Loucy (cell line): ENCODE results near the gene RPS6KB1.
"Not testable (repeated sequence)": the region's sequence is repeated elsewhere in the genome, so short reads cannot be mapped to it uniquely, and the experiment has no call there.

ENCODE experiments used
- H2AFZ ChIP-seq: fragments of 200-600 bp; sonication (generic); 2 replicates; pipeline ENCODE4 v1.6.0; 2016; ENCODE audit warnings: antibody characterized with exemption, mild to moderate bottlenecking, low read length, moderate library complexity
- H3F3A ChIP-seq: fragments of 200-600 bp; 2 replicates; pipeline ENCODE4 v1.6.0; 2016; ENCODE audit warnings: antibody characterized with exemption, low read depth, mild to moderate bottlenecking
- H3K27me3 ChIP-seq: fragments of 200-600 bp; sonication (generic); 2 replicates; pipeline ENCODE4 v1.6.1; 2014; ENCODE audit warnings: low read length, mild to moderate bottlenecking; ENCODE audit not compliant: insufficient read depth, poor library complexity, severe bottlenecking
- H3K36me3 ChIP-seq: fragments of 200-600 bp; sonication (generic); 2 replicates; pipeline ENCODE4 v1.6.1; 2016; ENCODE audit warnings: low read length; ENCODE audit not compliant: insufficient read depth
- H3K4me1 ChIP-seq: fragments of 200-600 bp; sonication (generic); 2 replicates; pipeline ENCODE4 v1.5.1; 2014; ENCODE audit warnings: low read length, mild to moderate bottlenecking; ENCODE audit not compliant: insufficient read depth, poor library complexity, severe bottlenecking
- H3K4me2 ChIP-seq: fragments of 200-600 bp; sonication (generic); 2 replicates; pipeline ENCODE4 v1.6.0; 2014; ENCODE audit warnings: antibody characterized with exemption, low read length, low read depth, mild to moderate bottlenecking; ENCODE audit not compliant: poor library complexity, severe bottlenecking
- H3K4me3 ChIP-seq: fragments of 200-600 bp; sonication (generic); 2 replicates; pipeline ENCODE4 v1.5.1; 2014; ENCODE audit warnings: low read length, mild to moderate bottlenecking, mixed read lengths; ENCODE audit not compliant: poor library complexity, severe bottlenecking
- H3K79me2 ChIP-seq: fragments of 200-600 bp; sonication (generic); 2 replicates; pipeline ENCODE4 v1.6.1; 2014; ENCODE audit warnings: low read length; ENCODE audit not compliant: insufficient read depth
- H3K9ac ChIP-seq: fragments of 200-600 bp; sonication (generic); 2 replicates; pipeline ENCODE4 v1.6.0; 2014; ENCODE audit warnings: mild to moderate bottlenecking, low read depth, low read length, moderate library complexity; ENCODE audit not compliant: poor library complexity, severe bottlenecking
- H3K9me2 ChIP-seq: fragments of 200-600 bp; sonication (generic); replicated peaks from 2 replicates; pipeline ENCODE4 v1.6.1; 2016; ENCODE audit warnings: low read depth, low read length, mixed read lengths
- H3K9me3 ChIP-seq: fragments of 200-600 bp; sonication (generic); 2 replicates; pipeline ENCODE4 v1.6.1; 2014; ENCODE audit warnings: mild to moderate bottlenecking, antibody characterized with exemption, low read length, low read depth; ENCODE audit not compliant: insufficient read depth
- H4K20me1 ChIP-seq: fragments of 200-600 bp; sonication (generic); 2 replicates; pipeline ENCODE4 v1.6.0; 2014; ENCODE audit warnings: antibody characterized with exemption, low read length, mild to moderate bottlenecking; ENCODE audit not compliant: insufficient read depth, poor library complexity, severe bottlenecking
- CTCF ChIP-seq: fragments of 200-600 bp; sonication (generic); conservative IDR thresholded peaks from 2 replicates; pipeline ENCODE4 v1.5.1; 2014; ENCODE audit warnings: mild to moderate bottlenecking, antibody characterized with exemption, low read length
- EZH2phosphoT487 ChIP-seq: fragments of 200-600 bp; IDR thresholded peaks from 2 replicates; pipeline ENCODE4 v1.6.1; 2018; ENCODE audit warnings: antibody characterized with exemption, mild to moderate bottlenecking, moderate library complexity, borderline replicate concordance

Gene RPS6KB1

GRCh38 chr17:59950049-59950448 is 57.1 kb downstream of the RPS6KB1 start:
- H3K4me3 ChIP-seq, result no peak overlapping the region
- H3F3A ChIP-seq, result no peaks in the 10 kb centered on the region
- H3K4me1 ChIP-seq, result no peaks in the 10 kb centered on the region
- H2AFZ ChIP-seq, result no peak overlapping the region
- TF ChIP-seq CTCF, result no peak
- no peak for TF ChIP-seq EZH2phosphoT487
- H3K9me3 ChIP-seq, result no peaks in the 10 kb centered on the region
- no peaks in the 10 kb centered on the region for H4K20me1 ChIP-seq
- no peak overlapping the region for H3K4me2 ChIP-seq
- H3K36me3 ChIP-seq, result peaks cover 35% of the 10 kb centered on the region; the same call in 1 of the 2 replicates
- H3K79me2 ChIP-seq, result no peaks in the 10 kb centered on the region
- no peaks in the 10 kb centered on the region for H3K27me3 ChIP-seq
- H3K9ac ChIP-seq, result no peak overlapping the region
- no peaks in the 10 kb centered on the region for H3K9me2 ChIP-seq

GRCh38 chr17:59954856-59955255 is 61.9 kb downstream of the RPS6KB1 start:
- H3K36me3 ChIP-seq, result no peaks in the 10 kb centered on the region
- H3K27me3 ChIP-seq, result no peaks in the 10 kb centered on the region
- H3F3A ChIP-seq, result no peaks in the 10 kb centered on the region
- H3K4me3 ChIP-seq, result no peak overlapping the region
- H4K20me1 ChIP-seq, result no peaks in the 10 kb centered on the region
- H3K9me3 ChIP-seq, result no peaks in the 10 kb centered on the region
- no peaks in the 10 kb centered on the region for H3K4me1 ChIP-seq
- TF ChIP-seq EZH2phosphoT487, result no peak
- TF ChIP-seq CTCF, result no peak
- no peak overlapping the region for H3K4me2 ChIP-seq
- H3K9ac ChIP-seq, result no peak overlapping the region
- H3K9me2 ChIP-seq, result no peaks in the 10 kb centered on the region
- H3K79me2 ChIP-seq, result no peaks in the 10 kb centered on the region
- H2AFZ ChIP-seq, result no peak overlapping the region

GRCh38 chr17:59959574-59959973 is 66.7 kb downstream of the RPS6KB1 start:
- H3K79me2 ChIP-seq, result peaks cover 14% of the 10 kb centered on the region; the same call in 1 of the 2 replicates
- H3K27me3 ChIP-seq, H3K4me3 ChIP-seq, H3F3A ChIP-seq, H4K20me1 ChIP-seq, H3K9me3 ChIP-seq, H3K9me2 ChIP-seq, H3K36me3 ChIP-seq, H2AFZ ChIP-seq, H3K4me2 ChIP-seq, H3K9ac ChIP-seq: not testable (repeated sequence)
- H3K4me1 ChIP-seq, result peaks cover 18% of the 10 kb centered on the region

GRCh38 chr17:59962739-59963318 is 69.9 kb downstream of the RPS6KB1 start:
- Histone ChIP-seq H3K4me2 (peak overlapping the region; percentile 89), H3K79me2 (peaks cover 14% of the 10 kb centered on the region; the same call in 1 of the 2 replicates), H3K36me3 (no peaks in the 10 kb centered on the region), H3K4me3 (peak overlapping the region; percentile 83), H2AFZ (no peak overlapping the region), H3K4me1 (peaks cover 18% of the 10 kb centered on the region), H3F3A (no peaks in the 10 kb centered on the region), H3K27me3 (no peaks in the 10 kb centered on the region), H3K9ac (peak overlapping the region; percentile 75), H3K9me2 (no peaks in the 10 kb centered on the region), H4K20me1 (no peaks in the 10 kb centered on the region), H3K9me3 (no peaks in the 10 kb centered on the region)
- no peak for TF ChIP-seq CTCF
- TF ChIP-seq EZH2phosphoT487, result no peak
